IPS DF 19.7 (cell line): ENCODE results near the gene SLC9A5.
A peak's percentile ranks its signal among the peaks of the same experiment; 100 is the strongest.

ENCODE experiments used
- DNase-seq: peaks from one replicate; pipeline ENCODE4 v3.0.0-alpha.2; 2013; ENCODE audit warnings: low read depth, low spot score

Gene SLC9A5

GRCh38 chr16:67281536-67282446 is 33.0 kb downstream of the SLC9A5 start:
- DNase-seq: no peak

- no peak for DNase-seq
Observed at GRCh38 chr16:67282447-67282805, 33.6 kb downstream of the SLC9A5 start.

- no peak for DNase-seq
Observed at GRCh38 chr16:67283039-67283825, 34.5 kb downstream of the SLC9A5 start.

GRCh38 chr16:67283826-67284555 is 35.2 kb downstream of the SLC9A5 start:
- no peak for DNase-seq

GRCh38 chr16:67284699-67285646 is 36.2 kb downstream of the SLC9A5 start:
- peak; percentile 45 for DNase-seq

GRCh38 chr16:67286441-67287235 is 37.9 kb downstream of the SLC9A5 start:
- no peak for DNase-seq

GRCh38 chr16:67287960-67288359 is 39.2 kb downstream of the SLC9A5 start:
- DNase-seq: no peak

GRCh38 chr16:67291461-67291860 is 42.7 kb downstream of the SLC9A5 start:
- no peak for DNase-seq

- DNase-seq: no peak
Observed at GRCh38 chr16:67294171-67294757, 45.5 kb downstream of the SLC9A5 start.

GRCh38 chr16:67294938-67295361 is 46.2 kb downstream of the SLC9A5 start:
- no peak for DNase-seq

- no peak for DNase-seq
Observed at GRCh38 chr16:67296420-67296819, 47.6 kb downstream of the SLC9A5 start.

GRCh38 chr16:67298277-67298676 is 49.5 kb downstream of the SLC9A5 start:
- no peak for DNase-seq

GRCh38 chr16:67299269-67299668 is 50.5 kb downstream of the SLC9A5 start:
- no peak for DNase-seq

- no peak for DNase-seq
Observed at GRCh38 chr16:67301080-67301782, 52.5 kb downstream of the SLC9A5 start.

- no peak for DNase-seq
Observed at GRCh38 chr16:67302076-67302475, 53.3 kb downstream of the SLC9A5 start.

- no peak for DNase-seq
Observed at GRCh38 chr16:67302970-67303369, 54.2 kb downstream of the SLC9A5 start.

GRCh38 chr16:67304020-67304419 is 55.2 kb downstream of the SLC9A5 start:
- no peak for DNase-seq

- no peak for DNase-seq
Observed at GRCh38 chr16:67305216-67306071, 56.7 kb downstream of the SLC9A5 start.
